Coronary artery (tissue), 2 donors: Measurements from ENCODE around the gene PTPN1.

Source experiments
- DNase-seq: peaks from one replicate; pipeline ENCODE4 v3.0.0-alpha.2; 2017; ENCODE audit warnings: low spot score
- H3K27ac ChIP-seq, 2 donors: fragments of 200-600 bp; sonication (generic); one replicate each; pipeline ENCODE4 v1.5.1; 2016 to 2019
- H3K4me3 ChIP-seq: fragments of 200-600 bp; sonication (generic); 2 replicates; pipeline ENCODE4 v1.5.1; 2016; ENCODE audit warnings: mild to moderate bottlenecking, moderate library complexity
- TF ChIP-seq, protein P1 (sequence below): fragments of 200-600 bp; sonication (generic); IDR thresholded peaks from one replicate; pipeline ENCODE4 v1.5.1; 2019; ENCODE audit warnings: antibody characterized with exemption

The PTPN1 gene

GRCh38 chr20:50509923-50510705 is at the start of gene PTPN1:
TSS of gene PTPN1 (plus strand) at chr20:50510383. CDS start at chr20:50510528, 145 bp downstream.
- TF ChIP-seq, protein P1, sequence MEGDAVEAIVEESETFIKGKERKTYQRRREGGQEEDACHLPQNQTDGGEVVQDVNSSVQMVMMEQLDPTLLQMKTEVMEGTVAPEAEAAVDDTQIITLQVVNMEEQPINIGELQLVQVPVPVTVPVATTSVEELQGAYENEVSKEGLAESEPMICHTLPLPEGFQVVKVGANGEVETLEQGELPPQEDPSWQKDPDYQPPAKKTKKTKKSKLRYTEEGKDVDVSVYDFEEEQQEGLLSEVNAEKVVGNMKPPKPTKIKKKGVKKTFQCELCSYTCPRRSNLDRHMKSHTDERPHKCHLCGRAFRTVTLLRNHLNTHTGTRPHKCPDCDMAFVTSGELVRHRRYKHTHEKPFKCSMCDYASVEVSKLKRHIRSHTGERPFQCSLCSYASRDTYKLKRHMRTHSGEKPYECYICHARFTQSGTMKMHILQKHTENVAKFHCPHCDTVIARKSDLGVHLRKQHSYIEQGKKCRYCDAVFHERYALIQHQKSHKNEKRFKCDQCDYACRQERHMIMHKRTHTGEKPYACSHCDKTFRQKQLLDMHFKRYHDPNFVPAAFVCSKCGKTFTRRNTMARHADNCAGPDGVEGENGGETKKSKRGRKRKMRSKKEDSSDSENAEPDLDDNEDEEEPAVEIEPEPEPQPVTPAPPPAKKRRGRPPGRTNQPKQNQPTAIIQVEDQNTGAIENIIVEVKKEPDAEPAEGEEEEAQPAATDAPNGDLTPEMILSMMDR: no peak
- peak within 1 kb of the TSS; percentile 61 to 95 for H3K27ac ChIP-seq

GRCh38 chr20:50460608-50461267 is 49.4 kb upstream of the PTPN1 start:
- peak overlapping the region; percentile 48 to 76 for H3K27ac ChIP-seq
- peak; percentile 95 for DNase-seq
- peak overlapping the region; percentile 1 for H3K4me3 ChIP-seq
- TF ChIP-seq, protein P1: peak; percentile 84

More at GRCh38 chr20:50509923-50510705, at the start of gene PTPN1:
- peak within 1 kb of the TSS; percentile 98 for H3K4me3 ChIP-seq
- DNase-seq: peak; percentile 99

GRCh38 chr20:50462093-50462690 is 48.0 kb upstream of the PTPN1 start:
- Histone ChIP-seq H3K27ac (no peak overlapping the region), H3K4me3 (no peak overlapping the region)
- no peak for DNase-seq
- TF ChIP-seq, protein P1: no peak

- DNase-seq: peak; percentile 82
Measured at GRCh38 chr20:50464026-50464724, 46.0 kb upstream of the PTPN1 start.

DNA sequence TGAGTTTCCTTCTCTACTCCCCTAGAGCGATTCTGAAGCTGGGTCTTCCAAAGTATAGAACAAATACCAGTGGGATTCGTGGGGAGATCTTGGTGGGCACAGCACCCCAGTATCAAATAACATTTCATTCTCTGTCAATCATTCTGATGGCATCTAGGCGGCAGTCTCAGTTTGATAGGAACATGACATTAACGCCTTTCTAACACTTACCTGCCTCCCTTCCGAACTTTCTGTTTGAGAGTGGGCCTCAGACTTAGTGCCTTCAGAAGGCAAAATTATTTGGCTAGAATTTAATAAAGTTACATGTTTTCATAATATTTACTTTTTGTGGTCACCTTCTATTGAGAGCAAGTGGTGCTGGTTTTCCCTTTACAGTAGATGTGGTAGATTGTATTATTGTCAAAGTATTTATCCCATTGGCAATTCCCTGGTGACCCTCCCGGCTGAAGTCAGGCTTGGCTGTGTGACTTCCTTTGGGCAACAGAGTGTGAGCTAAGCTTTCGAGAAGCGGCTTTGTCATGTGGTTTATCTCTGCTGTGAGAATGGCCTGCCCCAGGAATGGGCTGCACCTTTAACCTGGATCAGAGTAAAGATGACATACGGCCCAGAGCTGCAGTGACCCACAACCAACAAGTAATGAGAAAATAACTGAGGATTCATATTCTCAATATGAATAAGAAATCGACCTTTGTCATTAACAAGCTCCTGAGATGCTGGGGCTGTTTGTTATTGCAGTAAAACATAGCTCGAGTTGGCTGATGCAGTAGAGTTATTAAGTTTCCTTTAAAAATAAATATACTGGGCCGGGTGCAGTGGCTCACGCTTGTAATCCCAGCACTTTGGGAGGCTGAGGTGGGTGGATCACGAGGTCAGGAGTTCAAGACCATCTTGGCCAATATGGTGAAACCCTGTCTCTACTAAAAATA is 45.2 kb upstream of the PTPN1 start:
- H3K4me3 ChIP-seq: no peak overlapping the region
- TF ChIP-seq, protein P1: no peak
- H3K27ac ChIP-seq: no peak overlapping the region
- DNase-seq: no peak

More at GRCh38 chr20:50464026-50464724, 46.0 kb upstream of the PTPN1 start:
- H3K27ac ChIP-seq: no peak overlapping the region
- TF ChIP-seq, protein P1: peak; percentile 87
- peak overlapping the region; percentile 59 for H3K4me3 ChIP-seq

- TF ChIP-seq, protein P1: no peak
- DNase-seq: no peak
Measured at GRCh38 chr20:50467174-50467573, 43.0 kb upstream of the PTPN1 start.

More at GRCh38 chr20:50467174-50467573, 43.0 kb upstream of the PTPN1 start:
- no peak overlapping the region for H3K27ac ChIP-seq
- no peak overlapping the region for H3K4me3 ChIP-seq
